Fibroblast of skin of right biceps (primary cell): ENCODE measurements around the gene KCNIP3.

Experiments used
- DNase-seq: peaks from one replicate; pipeline ENCODE4 v3.0.0-alpha.2; 2013

The KCNIP3 gene

GRCh38 chr2:95297639-95298395 lies 670 bp downstream of the KCNIP3 start:
- DNase-seq = no peak

DNA sequence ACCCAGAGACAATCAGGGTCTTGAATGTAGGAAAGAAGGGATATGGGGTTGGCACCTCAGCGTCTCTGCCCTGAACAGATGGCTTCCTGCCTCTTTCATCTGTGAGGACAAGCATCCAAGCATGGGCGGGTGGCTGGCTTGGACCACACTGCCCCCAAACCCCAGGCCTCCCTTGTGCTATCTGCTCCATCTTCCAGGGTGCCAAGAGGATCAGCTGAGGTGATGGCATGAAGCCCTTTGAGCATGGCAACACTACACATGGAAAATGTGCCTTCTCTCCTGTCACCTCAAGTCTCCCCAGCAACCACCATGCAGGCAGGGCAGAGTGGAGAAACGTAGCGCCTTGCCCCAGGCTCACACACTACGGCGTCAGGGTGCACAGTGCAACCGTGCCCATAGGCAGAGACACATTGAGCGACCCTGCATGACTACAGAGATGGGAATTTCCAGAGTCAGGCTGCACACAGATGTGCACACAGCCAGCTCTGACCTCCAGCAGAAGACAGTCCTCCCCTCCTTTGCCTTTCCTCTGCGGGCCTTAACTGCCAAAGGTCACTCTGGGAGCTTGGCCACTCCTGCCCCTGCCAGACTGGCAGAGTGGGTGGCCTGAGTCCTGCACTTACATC lies 1.5 kb downstream of the KCNIP3 start:
- no peak for DNase-seq

DNA sequence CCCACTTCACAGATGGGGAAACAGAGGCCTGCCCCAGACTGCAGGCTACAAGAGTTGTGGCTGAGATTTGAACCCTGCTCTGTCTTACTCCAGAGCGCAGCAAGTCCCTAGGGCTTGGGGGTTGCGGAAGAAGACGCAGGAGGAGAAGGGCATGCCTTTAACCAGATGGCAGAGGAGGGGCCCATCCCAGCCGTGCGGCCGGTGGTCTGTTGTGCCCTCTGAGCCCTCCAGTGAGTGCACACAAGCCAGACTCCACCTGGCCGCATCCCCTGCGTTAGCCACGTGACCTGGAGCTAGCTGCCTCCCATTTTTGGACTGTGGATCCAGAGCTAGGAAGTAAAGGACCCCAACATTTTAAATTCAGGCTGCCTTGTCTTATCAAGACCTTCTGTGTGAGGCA lies 2.8 kb downstream of the KCNIP3 start:
- no peak for DNase-seq

GRCh38 chr2:95300450-95300849 lies 3.3 kb downstream of the KCNIP3 start:
- DNase-seq = no peak

DNA sequence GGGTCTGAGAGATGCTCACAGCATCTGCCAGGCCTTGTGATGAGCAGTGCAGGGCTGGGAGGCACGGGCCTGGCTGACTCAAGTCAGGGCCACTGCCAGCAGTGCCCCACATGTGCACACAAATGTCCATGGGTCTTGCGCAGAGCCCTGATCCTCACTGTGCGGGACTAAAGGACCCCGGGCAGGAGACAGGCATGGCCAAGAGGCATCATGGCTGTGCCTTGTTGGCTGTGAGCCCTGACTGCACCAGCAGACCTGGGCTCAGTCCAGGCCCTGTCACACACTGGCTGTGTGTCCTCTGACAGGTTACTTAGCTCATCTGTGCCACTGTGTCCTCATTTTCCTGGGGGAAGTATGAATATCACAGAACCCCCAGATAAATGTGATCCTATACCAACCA lies 4.0 kb downstream of the KCNIP3 start:
- DNase-seq = no peak

GRCh38 chr2:95301876-95302641 lies 4.9 kb downstream of the KCNIP3 start:
- DNase-seq = no peak

DNA sequence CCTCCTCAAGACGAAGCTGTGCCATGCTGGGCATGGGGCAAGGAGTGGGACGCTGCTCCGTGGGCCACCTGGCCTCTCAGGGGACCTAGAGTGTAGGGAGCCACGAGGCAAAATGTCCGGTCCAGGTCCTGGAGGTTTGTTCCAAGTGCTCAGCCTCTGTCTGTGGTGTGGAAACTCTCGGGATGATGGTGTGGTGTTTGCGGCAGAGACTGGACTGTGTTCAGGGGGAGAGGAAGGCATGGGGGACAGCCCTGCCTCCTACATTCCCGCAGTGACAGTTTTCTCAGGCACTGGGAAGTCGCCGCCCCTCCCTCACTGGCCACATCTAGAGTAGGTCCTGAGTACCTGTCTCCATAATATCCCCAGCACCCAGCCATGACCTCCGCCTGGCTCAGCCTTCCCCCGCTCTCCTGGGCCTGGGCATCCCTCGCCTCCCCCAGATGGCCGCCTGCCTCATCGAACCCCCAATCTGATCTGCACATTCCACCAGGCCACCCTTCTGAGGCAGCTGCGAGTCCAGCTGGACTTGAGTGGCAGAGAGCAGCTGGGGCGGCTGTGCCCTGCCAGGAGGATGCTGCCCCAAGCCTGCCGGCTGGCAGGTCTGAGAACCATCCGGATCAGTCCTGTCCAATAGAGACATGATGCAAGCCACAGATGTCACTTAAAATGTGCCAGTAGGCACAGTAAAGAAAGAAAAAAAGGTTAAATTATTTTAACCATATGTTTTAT lies 6.2 kb downstream of the KCNIP3 start:
- DNase-seq = no peak

DNA sequence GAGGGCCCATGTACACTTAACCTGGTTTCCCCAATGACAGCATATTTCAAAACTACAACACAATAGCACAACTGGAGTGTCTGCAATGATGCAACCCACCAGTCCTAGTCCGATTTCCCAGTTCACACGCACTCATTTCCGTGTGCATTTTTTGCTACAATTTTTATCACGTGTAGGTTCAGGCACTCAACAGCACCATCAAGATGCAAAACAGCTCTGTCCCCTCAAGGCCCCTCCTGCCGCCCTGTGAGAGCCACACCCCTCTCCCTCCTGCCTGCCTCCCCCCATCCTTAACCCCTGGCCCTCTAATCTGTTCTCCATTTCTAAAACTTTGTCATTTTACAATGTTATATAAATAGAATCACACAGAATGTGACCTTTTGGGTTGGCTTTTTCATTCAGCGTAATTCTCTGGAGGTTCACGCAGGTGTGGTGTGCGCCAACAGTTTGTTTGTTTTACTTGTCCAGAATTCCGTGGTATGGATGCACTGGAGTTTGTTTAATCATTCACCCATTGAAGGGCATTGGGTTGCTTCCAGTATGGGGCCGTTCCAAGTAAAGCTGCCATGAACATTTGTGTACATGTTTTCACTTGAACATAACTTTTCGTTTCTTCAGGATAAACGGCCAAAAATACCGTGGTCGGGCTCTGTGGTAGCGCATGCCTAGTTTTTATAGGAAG lies 8.4 kb downstream of the KCNIP3 start:
- no peak for DNase-seq

GRCh38 chr2:95306336-95306895 lies 9.3 kb downstream of the KCNIP3 start:
- DNase-seq = no peak

DNA sequence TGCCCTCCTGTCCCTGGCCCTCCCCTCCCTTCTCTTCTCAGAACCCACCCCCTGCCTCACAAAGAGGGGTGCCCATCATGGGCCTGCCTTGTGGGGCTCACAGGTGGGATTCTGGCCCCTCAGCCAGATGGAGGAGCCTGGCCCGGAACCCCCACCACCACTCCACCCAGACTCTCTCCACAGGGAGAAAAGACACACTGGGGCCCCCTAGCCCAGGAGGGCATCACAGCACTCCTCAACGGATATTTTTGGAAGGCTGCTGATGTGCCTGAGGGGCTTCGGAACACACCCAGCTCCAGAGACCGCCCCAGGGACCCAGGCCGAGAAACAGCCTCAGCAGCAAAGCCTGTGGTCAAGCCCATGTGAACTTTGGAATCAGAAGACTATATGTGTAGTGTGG lies 9.9 kb downstream of the KCNIP3 start:
- DNase-seq = no peak

DNA sequence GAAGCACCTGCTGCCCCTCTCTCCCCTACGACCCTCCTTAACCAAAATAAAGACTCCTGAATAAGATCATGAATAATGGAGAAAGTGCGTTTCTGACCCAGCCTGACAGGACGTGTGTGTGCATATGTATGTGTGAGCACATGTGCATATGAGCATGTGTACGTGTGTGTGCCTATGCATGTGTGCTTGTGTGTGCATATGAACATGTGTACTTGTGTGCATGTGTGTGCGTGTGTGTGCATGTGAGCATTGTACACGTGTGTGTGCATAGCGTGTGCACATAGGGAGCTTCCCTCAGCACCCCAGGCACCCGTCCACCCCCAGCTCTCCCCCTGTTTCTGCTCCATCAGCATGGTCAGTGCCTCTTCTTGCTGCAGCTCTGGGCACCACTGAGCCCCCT lies 10.7 kb downstream of the KCNIP3 start:
- no peak for DNase-seq

- DNase-seq = no peak
These were observed 11.4 kb downstream of the KCNIP3 start for GRCh38 chr2:95308426-95308990.

GRCh38 chr2:95309599-95309998 lies 12.5 kb downstream of the KCNIP3 start:
- DNase-seq = no peak

DNA sequence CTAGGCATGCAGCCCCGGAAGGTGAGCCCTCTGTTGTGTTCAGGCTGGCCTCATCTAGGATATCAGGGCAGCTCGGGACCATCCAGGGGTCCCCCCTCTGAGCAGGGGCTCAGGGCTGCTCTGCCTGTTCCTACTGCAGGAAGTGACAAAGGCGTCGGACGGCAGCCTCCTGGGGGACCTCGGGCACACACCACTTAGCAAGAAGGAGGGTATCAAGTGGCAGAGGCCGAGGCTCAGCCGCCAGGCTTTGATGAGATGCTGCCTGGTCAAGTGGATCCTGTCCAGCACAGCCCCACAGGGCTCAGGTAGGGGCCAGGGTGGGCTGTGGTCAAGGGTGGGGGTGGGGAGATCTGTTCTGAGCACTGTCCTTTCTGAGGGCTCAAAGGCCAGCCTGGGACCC lies 13.1 kb downstream of the KCNIP3 start:
- no peak for DNase-seq

DNA sequence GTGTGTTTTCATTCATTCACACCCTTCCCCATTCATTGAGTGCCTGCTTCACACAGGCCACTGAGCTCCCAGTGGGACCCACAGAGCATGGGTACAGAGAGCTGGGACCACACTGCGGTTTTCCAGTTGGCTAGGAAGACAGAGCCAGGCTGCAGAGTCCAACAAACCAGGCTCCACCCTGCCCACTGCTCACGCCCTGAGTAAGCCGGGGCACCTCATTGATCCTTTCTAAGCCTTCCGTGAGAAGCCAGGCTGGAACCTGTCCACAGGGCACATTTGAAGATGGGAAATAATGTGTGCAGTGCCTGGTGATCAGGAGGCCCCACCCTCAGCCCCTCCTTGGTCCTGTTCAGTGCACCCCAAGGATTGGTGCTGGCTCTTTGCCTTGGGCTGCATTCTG lies 13.5 kb downstream of the KCNIP3 start:
- DNase-seq = no peak

GRCh38 chr2:95311815-95312542 lies 14.8 kb downstream of the KCNIP3 start:
- no peak for DNase-seq

GRCh38 chr2:95312543-95313201 lies 15.5 kb downstream of the KCNIP3 start:
- DNase-seq = no peak

DNA sequence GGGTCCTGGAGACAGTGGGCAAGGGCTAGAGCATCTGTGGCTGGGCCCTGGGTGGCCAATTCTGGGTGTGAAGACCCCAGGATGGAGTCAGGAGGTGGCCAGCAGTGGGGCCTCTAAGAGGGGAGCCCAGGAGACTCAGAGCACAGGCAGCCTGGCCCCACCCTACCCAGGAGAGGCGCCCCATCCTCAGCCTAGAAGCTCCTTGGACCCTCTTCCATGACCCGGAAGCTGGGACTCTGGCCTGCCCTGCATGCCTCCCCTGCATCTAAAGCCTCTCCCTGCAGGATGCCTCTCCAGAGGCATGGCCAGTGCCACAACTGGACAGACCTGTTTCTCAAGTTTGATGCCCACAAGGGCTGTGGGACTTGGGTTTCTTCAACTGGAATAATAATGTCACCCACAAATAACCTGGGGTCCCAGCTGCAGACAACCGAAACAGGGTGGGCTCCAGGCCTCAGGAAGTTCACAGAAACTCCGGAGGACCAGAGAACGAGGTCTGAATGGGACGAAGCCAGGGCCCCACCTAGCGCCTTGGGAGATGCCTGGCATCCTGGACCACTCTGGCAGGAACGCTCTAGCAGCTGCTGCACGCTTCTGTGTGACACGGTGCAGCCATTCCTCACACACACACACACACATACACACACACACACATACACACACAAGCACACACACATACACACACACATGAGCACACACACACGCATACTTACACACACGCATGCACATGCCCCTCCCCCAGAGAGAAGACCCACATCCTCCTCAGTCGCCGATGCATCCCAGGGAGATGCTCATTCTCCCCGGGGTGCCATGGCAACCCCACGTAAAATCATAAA lies 16.4 kb downstream of the KCNIP3 start:
- no peak for DNase-seq

DNA sequence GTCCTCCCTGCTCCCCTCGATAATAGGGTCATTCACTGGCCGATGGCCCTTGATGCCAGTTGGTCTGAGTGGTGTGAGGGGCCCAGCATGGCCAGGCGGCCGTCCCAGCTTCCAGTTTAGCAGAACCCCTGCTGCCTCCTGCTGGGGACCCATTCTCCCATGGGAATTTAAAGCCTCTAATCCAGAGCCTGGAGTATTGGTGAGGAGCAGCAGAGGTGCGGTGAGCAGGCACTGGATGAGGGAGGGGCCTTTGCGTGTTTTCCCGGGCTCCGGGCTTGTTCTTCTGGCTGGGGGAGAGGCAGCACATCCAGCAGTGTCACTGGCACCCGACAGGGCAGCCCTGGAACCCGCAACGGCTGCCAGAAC lies 17.4 kb downstream of the KCNIP3 start:
- DNase-seq = no peak
